ENCODE results near the gene KCNMB2. TPM values are rescaled to one million over a fixed set of nuclear protein-coding genes. Genes with fewer than 3 reads are reported as not detected.

Gene KCNMB2
- polyA plus RNA-seq (2013, experiment 1 of 2), result 0.11 TPM
- 0.07 TPM for polyA plus RNA-seq (2013, experiment 2 of 2)

GRCh38 chr3:178536211-178537079, at the start of gene KCNMB2:
KCNMB2 (plus strand) TSS chr3:178536436.
- no peak within 1 kb of the TSS for H3K9ac ChIP-seq (ENCODE audit: low read depth, low read length, poor library complexity)
- no peak within 1 kb of the TSS for H4K8ac ChIP-seq (ENCODE audit: low read depth, low read length)
- no peaks in the 10 kb centered on the region for H3K36me3 ChIP-seq (replicated peaks in 1 of 2; ENCODE audit: control insufficient read depth in 2 of 2, insufficient read depth in 2 of 2, low read length in 2 of 2)
- H3K23ac ChIP-seq (ENCODE audit: low read depth, low read length, poor library complexity), result no peak within 1 kb of the TSS
- peak within 1 kb of the TSS; percentile 67 for H2AFZ ChIP-seq (ENCODE audit: low read length)
- DNase-seq (ENCODE audit: low spot score), result no peak
- H3K4me3 ChIP-seq (ENCODE audit: low read length in 2 of 2), result peak within 1 kb of the TSS; percentile 12 to 69
- no peak within 1 kb of the TSS for H3K4ac ChIP-seq (ENCODE audit: low read length)
- peak within 1 kb of the TSS; percentile 66 for H3K4me2 ChIP-seq (ENCODE audit: insufficient read depth, low read length, poor library complexity, severe bottlenecking)
- no peaks in the 10 kb centered on the region for H3K9me3 ChIP-seq (replicated peaks in 1 of 2; ENCODE audit: control insufficient read depth in 2 of 2, insufficient read depth in 1 of 2, low read depth in 1 of 2, low read length in 2 of 2)
- no peak within 1 kb of the TSS for H3K18ac ChIP-seq (ENCODE audit: low read length)
- no peak within 1 kb of the TSS for H2BK120ac ChIP-seq (ENCODE audit: low read depth, low read length)
- H3K27me3 ChIP-seq (ENCODE audit: control insufficient read depth in 3 of 3, insufficient read depth in 3 of 3, low read depth in 1 of 3, low read length in 3 of 3), result peaks cover 0 to 9% (median 0%) of the 10 kb centered on the region in 3 experiments
- H2BK5ac ChIP-seq (ENCODE audit: low read length), result no peak within 1 kb of the TSS
- H2BK12ac ChIP-seq (ENCODE audit: low read length), result no peak within 1 kb of the TSS
- no CpG with 5 or more reads among the region's 19 CpGs for WGBS, 2 donors (ENCODE audit: extremely low coverage in 2 of 2, insufficient read length in 2 of 2, insufficient replicate concordance in 1 of 2)
- no peak within 1 kb of the TSS for H3K27ac ChIP-seq (replicated peaks; ENCODE audit: low read length)
- no peak within 1 kb of the TSS for H3K14ac ChIP-seq (ENCODE audit: low read length)
- H3K79me1 ChIP-seq (ENCODE audit: low read depth, low read length), result no peaks in the 10 kb centered on the region
- H3K4me1 ChIP-seq (ENCODE audit: control insufficient read depth in 2 of 2, insufficient read depth in 1 of 2, low read depth in 1 of 2, low read length in 2 of 2), result peaks cover 4 to 9% of the 10 kb centered on the region in 2 donors
- no peak within 1 kb of the TSS for H4K91ac ChIP-seq (ENCODE audit: low read depth, low read length, poor library complexity)
- H2AK5ac ChIP-seq (ENCODE audit: low read depth, low read length), result no peak within 1 kb of the TSS
- no peak within 1 kb of the TSS for H2BK15ac ChIP-seq (ENCODE audit: low read length)

DNA sequence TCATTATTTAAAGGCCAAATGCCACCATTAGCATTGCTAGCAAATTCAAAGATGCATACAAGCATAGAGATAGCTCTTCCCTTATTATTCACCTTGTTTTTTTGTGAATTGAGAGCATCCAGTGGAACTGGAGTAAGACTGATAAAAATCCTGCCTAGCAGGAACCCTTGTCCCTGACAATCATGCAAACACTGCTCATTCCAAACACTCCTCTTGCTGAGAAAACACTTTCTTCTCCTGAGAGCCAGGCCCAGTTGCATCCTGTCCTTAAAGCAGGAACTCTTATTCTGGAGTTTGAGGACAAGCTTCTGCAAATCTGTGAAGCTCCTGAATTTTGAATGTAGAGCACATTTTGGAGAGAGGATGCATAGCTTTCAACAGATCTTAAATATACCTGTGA, 49.3 kb upstream of the KCNMB2 start:
- Histone ChIP-seq H2AK5ac (ENCODE audit: low read depth, low read length) (no peak overlapping the region), H3K27me3 (ENCODE audit: control insufficient read depth in 3 of 3, insufficient read depth in 3 of 3, low read depth in 1 of 3, low read length in 3 of 3) (no peaks in the 10 kb centered on the region), H3K9ac (ENCODE audit: low read depth, low read length, poor library complexity) (no peak overlapping the region), H2BK5ac (ENCODE audit: low read length) (no peak overlapping the region), H3K4me2 (ENCODE audit: insufficient read depth, low read length, poor library complexity, severe bottlenecking) (no peak overlapping the region), H3K79me1 (ENCODE audit: low read depth, low read length) (no peaks in the 10 kb centered on the region), H3K23ac (ENCODE audit: low read depth, low read length, poor library complexity) (no peak overlapping the region), H4K8ac (ENCODE audit: low read depth, low read length) (no peak overlapping the region), H3K27ac (replicated peaks; ENCODE audit: low read length) (no peak overlapping the region), H3K4ac (ENCODE audit: low read length) (no peak overlapping the region), H3K36me3 (replicated peaks in 1 of 2; ENCODE audit: control insufficient read depth in 2 of 2, insufficient read depth in 2 of 2, low read length in 2 of 2) (no peaks in the 10 kb centered on the region), H4K91ac (ENCODE audit: low read depth, low read length, poor library complexity) (no peak overlapping the region), H2BK120ac (ENCODE audit: low read depth, low read length) (no peak overlapping the region), H2BK15ac (ENCODE audit: low read length) (no peak overlapping the region), H3K18ac (ENCODE audit: low read length) (no peak overlapping the region), H3K9me3 (replicated peaks in 1 of 2; ENCODE audit: control insufficient read depth in 2 of 2, insufficient read depth in 1 of 2, low read depth in 1 of 2, low read length in 2 of 2) (no peaks in the 10 kb centered on the region), H3K4me1 (ENCODE audit: control insufficient read depth in 2 of 2, insufficient read depth in 1 of 2, low read depth in 1 of 2, low read length in 2 of 2) (no peaks in the 10 kb centered on the region), H2BK12ac (ENCODE audit: low read length) (no peak overlapping the region), H2AFZ (ENCODE audit: low read length) (no peak overlapping the region), H3K14ac (ENCODE audit: low read length) (no peak overlapping the region), H3K4me3 (ENCODE audit: low read length in 2 of 2) (no peak overlapping the region)
- DNase-seq (ENCODE audit: low spot score), result no peak

- no peaks in the 10 kb centered on the region for H3K9me3 ChIP-seq (replicated peaks in 1 of 2; ENCODE audit: control insufficient read depth in 2 of 2, insufficient read depth in 1 of 2, low read depth in 1 of 2, low read length in 2 of 2)
- H4K91ac ChIP-seq (ENCODE audit: low read depth, low read length, poor library complexity), result no peak overlapping the region
- H3K4ac ChIP-seq (ENCODE audit: low read length), result no peak overlapping the region
- no peak overlapping the region for H3K4me3 ChIP-seq (ENCODE audit: low read length in 2 of 2)
- no peak overlapping the region for H3K9ac ChIP-seq (ENCODE audit: low read depth, low read length, poor library complexity)
- no CpG with 5 or more reads among the region's 3 CpGs for WGBS, 2 donors (ENCODE audit: extremely low coverage in 2 of 2, insufficient read length in 2 of 2, insufficient replicate concordance in 1 of 2)
- no peak overlapping the region for H2AK5ac ChIP-seq (ENCODE audit: low read depth, low read length)
- H3K4me2 ChIP-seq (ENCODE audit: insufficient read depth, low read length, poor library complexity, severe bottlenecking), result no peak overlapping the region
- no peak overlapping the region for H3K14ac ChIP-seq (ENCODE audit: low read length)
- H2BK15ac ChIP-seq (ENCODE audit: low read length), result no peak overlapping the region
- H3K79me1 ChIP-seq (ENCODE audit: low read depth, low read length), result no peaks in the 10 kb centered on the region
- H3K27ac ChIP-seq (replicated peaks; ENCODE audit: low read length), result no peak overlapping the region
- no peak overlapping the region for H2BK5ac ChIP-seq (ENCODE audit: low read length)
- no peak overlapping the region for H2AFZ ChIP-seq (ENCODE audit: low read length)
- H2BK12ac ChIP-seq (ENCODE audit: low read length), result no peak overlapping the region
- H4K8ac ChIP-seq (ENCODE audit: low read depth, low read length), result no peak overlapping the region
- H3K36me3 ChIP-seq (replicated peaks in 1 of 2; ENCODE audit: control insufficient read depth in 2 of 2, insufficient read depth in 2 of 2, low read length in 2 of 2), result no peaks in the 10 kb centered on the region
- no peaks in the 10 kb centered on the region for H3K4me1 ChIP-seq (ENCODE audit: control insufficient read depth in 2 of 2, insufficient read depth in 1 of 2, low read depth in 1 of 2, low read length in 2 of 2)
- H3K27me3 ChIP-seq (ENCODE audit: control insufficient read depth in 3 of 3, insufficient read depth in 3 of 3, low read depth in 1 of 3, low read length in 3 of 3), result no peaks in the 10 kb centered on the region
- DNase-seq (ENCODE audit: low spot score), result no peak
- H3K23ac ChIP-seq (ENCODE audit: low read depth, low read length, poor library complexity), result no peak overlapping the region
- no peak overlapping the region for H2BK120ac ChIP-seq (ENCODE audit: low read depth, low read length)
- no peak overlapping the region for H3K18ac ChIP-seq (ENCODE audit: low read length)
These were observed 48.5 kb upstream of the KCNMB2 start for GRCh38 chr3:178487752-178488151.

GRCh38 chr3:178491751-178492150, 44.5 kb upstream of the KCNMB2 start:
- Histone ChIP-seq H3K23ac (ENCODE audit: low read depth, low read length, poor library complexity) (no peak overlapping the region), H3K14ac (ENCODE audit: low read length) (no peak overlapping the region), H3K36me3 (replicated peaks in 1 of 2; ENCODE audit: control insufficient read depth in 2 of 2, insufficient read depth in 2 of 2, low read length in 2 of 2) (no peaks in the 10 kb centered on the region), H2BK120ac (ENCODE audit: low read depth, low read length) (no peak overlapping the region), H3K4me3 (ENCODE audit: low read length in 2 of 2) (no peak overlapping the region), H4K8ac (ENCODE audit: low read depth, low read length) (no peak overlapping the region), H2BK15ac (ENCODE audit: low read length) (no peak overlapping the region), H3K4me1 (ENCODE audit: control insufficient read depth in 2 of 2, insufficient read depth in 1 of 2, low read depth in 1 of 2, low read length in 2 of 2) (no peaks in the 10 kb centered on the region), H3K9ac (ENCODE audit: low read depth, low read length, poor library complexity) (no peak overlapping the region), H3K27me3 (ENCODE audit: control insufficient read depth in 3 of 3, insufficient read depth in 3 of 3, low read depth in 1 of 3, low read length in 3 of 3) (no peaks in the 10 kb centered on the region), H3K18ac (ENCODE audit: low read length) (no peak overlapping the region), H3K9me3 (replicated peaks in 1 of 2; ENCODE audit: control insufficient read depth in 2 of 2, insufficient read depth in 1 of 2, low read depth in 1 of 2, low read length in 2 of 2) (no peaks in the 10 kb centered on the region), H2BK12ac (ENCODE audit: low read length) (no peak overlapping the region), H3K4me2 (ENCODE audit: insufficient read depth, low read length, poor library complexity, severe bottlenecking) (no peak overlapping the region), H2AK5ac (ENCODE audit: low read depth, low read length) (no peak overlapping the region), H3K79me1 (ENCODE audit: low read depth, low read length) (no peaks in the 10 kb centered on the region), H2AFZ (ENCODE audit: low read length) (no peak overlapping the region), H4K91ac (ENCODE audit: low read depth, low read length, poor library complexity) (no peak overlapping the region), H2BK5ac (ENCODE audit: low read length) (no peak overlapping the region), H3K27ac (replicated peaks; ENCODE audit: low read length) (no peak overlapping the region), H3K4ac (ENCODE audit: low read length) (no peak overlapping the region)
- DNase-seq (ENCODE audit: low spot score), result no peak
- WGBS, 2 donors (ENCODE audit: extremely low coverage in 2 of 2, insufficient read length in 2 of 2, insufficient replicate concordance in 1 of 2), result no CpG with 5 or more reads among the region's 3 CpGs

Measured in neuronal stem cell (in vitro differentiated cells).